ENCODE measurements around the gene ANKRD29.
"Not testable (repeated sequence)": the region's sequence is repeated elsewhere in the genome, so short reads cannot be mapped to it uniquely, and the experiment has no call there.

ANKRD29 gene

GRCh38 chr18:23613091-23613475 is 49.6 kb downstream of the ANKRD29 start:
- DNase-seq: not testable (repeated sequence)

DNA sequence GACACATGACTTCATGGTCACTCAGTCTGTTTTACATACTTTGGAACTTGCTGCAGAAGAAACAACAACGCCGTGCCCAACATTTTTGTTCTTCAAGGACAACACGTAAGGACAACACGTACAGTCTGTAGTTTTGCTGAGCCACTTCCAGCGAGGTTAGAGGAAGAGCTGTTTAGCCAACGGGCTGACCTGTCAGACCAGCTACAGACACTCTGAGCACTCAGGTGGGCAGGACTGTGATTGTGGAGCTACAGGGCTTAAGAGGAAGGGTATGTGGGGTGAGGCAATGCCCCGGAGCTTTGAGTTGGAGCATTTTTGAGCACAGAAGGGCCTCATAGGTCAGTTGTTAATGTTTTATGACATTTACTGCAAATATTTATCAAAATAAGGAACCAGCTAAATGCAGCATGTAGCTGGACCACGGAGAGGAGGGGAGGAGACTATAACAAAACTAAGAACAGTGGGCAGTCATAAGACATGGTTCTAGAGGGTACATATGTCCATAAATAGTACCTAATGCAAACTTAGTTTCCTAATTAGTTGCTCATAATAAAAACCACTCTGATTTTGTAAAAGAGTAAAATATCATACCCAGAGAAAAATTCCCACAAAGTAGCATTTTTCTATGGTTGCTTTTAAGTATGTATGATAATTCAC is 50.1 kb downstream of the ANKRD29 start:
- no peak for DNase-seq

DNA sequence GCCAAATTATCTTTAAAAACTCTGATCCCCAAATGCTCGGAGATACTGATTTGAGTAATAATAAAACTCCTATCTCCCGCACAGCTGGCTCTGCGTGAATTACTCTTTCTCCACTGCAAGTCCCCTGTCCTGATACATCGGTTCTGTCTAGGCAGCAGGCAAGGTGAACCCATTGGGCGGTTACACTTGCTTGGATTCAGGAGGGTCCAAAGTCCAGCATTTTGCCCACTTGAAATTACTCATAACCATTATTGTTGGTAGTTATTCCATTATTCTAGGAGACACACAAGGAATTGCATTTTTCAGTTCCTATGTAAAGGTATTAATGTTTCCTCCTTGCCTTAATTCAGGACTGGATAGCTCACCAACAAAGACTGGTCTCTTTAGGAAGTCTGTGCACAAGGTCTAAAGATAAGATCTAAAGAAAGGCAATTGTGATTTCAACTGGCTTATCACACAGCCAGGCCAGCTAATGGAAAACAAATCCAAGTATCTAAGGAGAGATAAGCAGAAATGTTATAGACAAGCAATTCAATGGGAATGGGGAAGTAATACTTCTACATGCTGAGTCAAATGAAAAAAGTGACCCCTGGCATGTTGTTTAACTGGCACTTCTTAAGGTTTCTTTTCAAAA is 53.2 kb downstream of the ANKRD29 start:
- DNase-seq: no peak

DNA sequence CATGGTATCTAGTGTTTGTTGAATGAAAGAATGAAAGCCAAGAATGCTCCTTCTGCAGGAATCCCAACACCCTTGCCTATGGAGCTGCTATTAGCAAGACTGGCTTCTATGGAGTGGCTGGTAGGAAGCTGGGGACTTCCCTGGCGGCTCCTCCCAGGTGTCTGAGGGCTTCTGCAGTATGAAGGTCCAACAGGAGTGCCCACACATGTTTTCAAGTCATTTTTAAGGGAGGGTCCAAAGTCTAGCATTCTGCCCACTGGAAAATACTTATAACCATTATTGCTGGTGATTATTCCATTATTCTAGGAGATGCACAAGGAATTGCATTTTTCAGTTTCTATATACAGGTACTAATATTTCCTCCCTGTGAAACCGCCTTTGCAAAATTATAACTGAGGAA is 54.5 kb downstream of the ANKRD29 start:
- no peak for DNase-seq

- no peak for DNase-seq
Observed at GRCh38 chr18:23605941-23606340, 56.8 kb downstream of the ANKRD29 start.

DNA sequence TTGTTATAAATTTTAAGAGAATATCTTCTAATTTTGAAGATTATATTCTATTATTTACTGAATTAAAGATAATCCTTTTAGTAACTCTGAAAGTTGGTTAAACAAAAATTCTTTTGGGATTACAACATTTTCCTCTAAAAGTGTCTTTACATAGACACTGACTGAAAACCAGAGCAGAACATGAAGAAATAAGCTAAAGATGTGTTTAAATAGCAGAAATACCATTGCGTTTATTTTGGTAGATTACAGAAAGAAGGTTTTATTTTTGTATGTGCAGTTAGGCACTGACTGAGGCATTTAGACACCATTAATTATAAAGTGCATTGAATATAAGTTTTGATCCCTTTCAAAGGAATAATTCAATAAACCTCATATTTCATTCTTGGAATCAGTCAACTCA is 62.9 kb downstream of the ANKRD29 start:
- DNase-seq: no peak

DNA sequence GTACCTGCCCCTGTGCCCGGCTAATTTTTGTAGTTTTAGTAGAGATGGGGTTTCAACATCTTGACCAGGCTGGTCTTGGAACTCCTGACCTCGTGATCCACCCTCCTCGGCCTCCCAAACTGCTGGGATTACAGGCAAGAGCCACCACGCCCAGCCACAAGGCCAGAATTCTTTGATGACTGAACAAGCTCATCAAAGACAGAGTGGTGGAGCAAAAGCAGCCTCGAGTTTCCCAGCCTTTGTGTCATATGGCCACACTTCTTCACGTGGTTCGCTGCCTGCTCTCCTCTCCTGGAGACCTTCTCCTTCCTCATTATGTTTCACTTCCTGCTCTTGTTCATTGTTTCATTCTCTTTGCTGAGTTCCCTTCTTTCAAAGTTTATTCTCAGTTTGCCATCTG is 66.5 kb downstream of the ANKRD29 start:
- no peak for DNase-seq

- DNase-seq: no peak
Observed at GRCh38 chr18:23595591-23595990, 67.1 kb downstream of the ANKRD29 start.

DNA sequence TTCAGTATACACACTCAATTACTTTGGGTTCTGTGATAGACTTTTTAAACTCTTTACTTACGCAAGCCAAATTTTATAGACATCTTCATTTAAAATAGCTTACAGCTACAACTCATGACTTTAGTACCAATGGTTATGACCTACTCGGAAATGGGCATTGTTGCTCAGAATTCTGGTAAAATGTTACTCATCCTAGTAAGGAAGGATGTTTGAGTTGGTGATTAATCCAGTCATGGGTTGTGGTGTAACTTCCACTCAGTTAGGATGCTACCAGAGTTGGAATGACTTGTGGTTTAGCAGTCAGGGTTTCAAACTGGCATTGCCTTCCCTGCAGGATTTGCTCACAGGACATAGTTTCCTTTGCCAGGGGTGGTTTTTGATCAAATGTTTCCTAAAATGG is 69.0 kb downstream of the ANKRD29 start:
- no peak for DNase-seq

- no peak for DNase-seq
Observed at GRCh38 chr18:23592911-23593310, 69.8 kb downstream of the ANKRD29 start.

GRCh38 chr18:23591011-23591410 is 71.7 kb downstream of the ANKRD29 start:
- DNase-seq: no peak

GRCh38 chr18:23588836-23589560 is 73.7 kb downstream of the ANKRD29 start:
- no peak for DNase-seq

GRCh38 chr18:23587220-23587642 is 75.5 kb downstream of the ANKRD29 start:
- no peak for DNase-seq

- DNase-seq: peak; percentile 87
Observed at GRCh38 chr18:23586249-23587196, 76.2 kb downstream of the ANKRD29 start, which contains the start of gene NPC1. Gene NPC1 (minus strand): TSS chr18:23586506. CDS start chr18:23586343, 163 bp downstream.

- DNase-seq: no peak
Observed at GRCh38 chr18:23585897-23586248, 76.8 kb downstream of the ANKRD29 start.

DNA sequence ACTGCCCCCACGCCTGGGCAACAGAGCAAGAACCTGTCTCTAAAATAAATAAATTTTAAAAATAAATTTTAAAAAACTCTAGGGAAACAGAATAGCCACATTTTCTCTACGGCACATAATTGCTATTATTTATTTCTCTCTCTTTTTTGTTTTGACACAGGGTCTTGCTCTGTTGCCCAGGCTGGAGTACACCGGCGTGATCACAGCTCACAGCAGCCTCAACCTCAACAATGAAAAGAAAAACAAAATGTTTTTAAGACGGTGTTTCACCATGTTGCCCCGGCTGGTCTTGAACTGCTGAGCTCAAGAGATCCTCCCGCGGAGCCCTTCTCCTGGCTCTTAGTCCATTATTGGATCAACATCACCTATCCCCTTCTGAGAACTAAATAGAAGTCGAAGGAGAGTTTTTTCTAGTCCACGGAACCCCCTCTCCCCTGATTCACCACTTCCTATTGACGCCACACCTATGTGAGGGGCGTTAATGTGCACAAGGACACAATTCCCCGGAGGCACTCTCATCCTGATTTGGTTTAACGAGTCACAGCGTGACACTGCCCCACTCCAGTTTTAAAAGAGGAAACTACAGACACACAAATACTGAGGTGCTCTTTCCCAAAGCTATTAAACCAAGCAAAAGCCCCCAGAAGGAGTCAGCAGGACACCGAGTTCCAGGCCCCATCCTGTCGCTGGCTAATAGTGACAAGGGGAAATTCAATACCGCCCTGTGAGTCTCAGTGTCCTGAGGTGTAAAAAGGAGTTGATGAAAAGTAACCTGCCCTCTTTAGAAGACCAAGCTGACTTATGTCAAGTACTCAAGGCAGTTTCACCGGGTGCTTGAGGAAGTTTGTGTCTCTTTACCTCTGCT is 77.5 kb downstream of the ANKRD29 start:
- peak; percentile 16 for DNase-seq

DNA sequence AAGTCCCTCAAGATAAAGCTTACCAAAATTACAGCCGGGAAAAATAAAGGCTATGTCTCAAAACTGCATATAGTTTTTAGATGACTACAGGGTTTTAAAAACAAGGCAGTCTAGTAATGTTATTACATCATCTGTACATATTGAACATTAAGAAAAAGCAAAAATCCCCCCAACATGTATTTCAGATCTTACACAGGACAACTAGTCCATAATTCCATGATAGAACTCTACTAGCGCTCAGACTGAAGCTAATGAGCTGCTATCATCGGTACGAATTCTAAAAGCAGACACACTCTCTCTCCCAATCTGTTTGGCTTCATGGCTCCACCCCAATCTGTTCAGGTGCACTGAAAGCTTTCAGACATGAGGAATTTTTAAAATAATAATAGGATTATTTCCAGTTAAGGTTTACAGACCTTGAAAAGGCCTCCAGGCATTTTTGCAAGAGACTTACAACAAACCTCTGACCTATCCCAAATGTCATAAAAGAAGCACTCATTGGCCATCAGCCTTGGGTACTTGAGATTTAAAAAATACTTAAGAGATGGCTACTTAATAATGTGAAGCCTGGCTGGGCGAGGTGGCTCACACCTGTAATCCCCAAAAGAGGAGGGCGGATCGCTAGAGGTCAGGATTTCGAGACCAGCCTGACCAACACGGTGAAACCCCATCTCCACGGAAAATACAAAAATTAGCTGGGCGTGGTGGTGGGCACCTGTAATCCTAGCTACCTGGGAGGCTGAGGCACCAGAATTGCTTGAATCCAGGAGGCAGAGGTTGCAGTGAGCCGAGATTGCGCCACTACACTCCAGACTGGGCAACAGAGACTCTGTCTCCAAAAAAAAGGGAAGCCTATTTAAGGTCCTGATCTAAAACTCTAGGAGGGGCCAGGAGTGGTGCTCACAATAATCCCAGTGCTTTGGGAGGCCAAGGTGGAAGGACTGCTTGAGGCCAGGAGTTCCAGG is 78.4 kb downstream of the ANKRD29 start:
- DNase-seq: no peak

DNA sequence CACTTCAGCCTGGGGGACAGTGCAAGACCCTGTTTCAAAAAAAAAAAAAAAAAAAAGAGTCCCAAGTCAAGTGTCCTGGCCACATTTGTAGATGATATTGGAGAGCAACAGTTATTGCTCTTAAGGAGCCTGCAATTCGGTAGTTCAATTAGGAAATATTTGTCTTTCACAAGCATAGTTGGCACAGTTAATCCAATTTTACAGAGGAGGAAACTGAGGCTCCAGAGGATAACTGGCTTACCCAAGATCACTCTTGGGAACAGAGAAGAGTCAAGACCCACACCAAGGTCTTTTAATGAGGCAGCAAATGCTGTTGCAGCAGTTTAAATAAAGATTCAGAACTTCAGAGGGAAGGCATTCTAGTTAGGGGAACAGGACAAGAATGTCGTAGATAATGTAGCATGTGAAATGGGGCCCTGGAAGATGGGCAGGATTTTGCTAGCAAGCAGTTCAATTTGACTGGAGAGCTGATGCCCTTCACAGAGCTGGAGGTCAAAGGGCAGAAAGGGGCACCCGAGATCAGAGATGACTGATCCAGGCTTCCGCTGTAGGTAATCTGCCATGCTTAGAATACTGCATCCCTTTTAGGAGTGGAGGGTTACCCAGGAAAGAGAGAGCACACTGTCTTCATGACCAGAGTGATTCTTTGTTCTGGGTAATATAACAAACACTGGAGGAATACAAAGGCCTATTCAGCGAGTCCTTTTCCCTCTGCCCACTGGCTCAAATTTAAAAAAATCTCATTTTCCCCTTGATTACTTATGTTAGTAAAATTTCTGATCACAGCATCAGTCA is 79.4 kb downstream of the ANKRD29 start:
- DNase-seq: no peak

DNA sequence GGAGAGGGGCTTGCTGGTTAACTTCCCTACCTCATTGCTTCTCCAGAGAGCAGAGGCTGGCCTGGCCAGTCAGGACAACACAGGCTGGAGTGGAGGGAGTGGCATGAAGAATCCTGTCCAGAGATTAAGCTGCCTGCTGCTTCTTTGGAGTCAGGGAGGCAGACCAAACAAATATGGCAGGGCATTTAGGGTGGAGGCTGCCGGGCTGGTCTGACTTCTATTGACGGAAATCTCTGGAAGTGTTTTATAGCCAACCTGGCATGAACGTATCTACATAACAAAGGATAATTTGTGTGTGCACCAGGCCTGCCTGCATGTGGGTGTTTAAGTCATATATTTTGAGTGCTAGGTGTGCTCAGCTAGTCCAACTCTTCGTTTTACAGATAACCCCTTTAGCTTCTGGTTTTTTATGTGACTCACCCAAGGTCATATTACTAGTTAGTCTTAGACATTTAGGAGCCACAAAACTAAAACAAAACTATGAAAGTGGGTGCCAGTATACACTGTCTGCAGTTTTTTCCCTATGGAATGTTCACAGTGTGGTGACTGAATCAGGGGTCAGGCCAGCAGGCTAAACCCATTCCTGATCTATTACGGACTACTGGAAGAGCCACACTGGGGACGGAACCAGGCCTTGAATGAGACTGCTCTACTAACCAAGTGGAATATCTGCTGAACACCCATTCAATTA is 81.9 kb downstream of the ANKRD29 start:
- no peak for DNase-seq

Measured in NK-92 treated with Interleukin-12 subunit alpha and Interleukin-12 subunit beta, amount 100 ng/mL, for 24 hours (cell line).